GM19043 (cell line): ENCODE measurements around the gene NBPF3.
"Not testable (repeated sequence)": the region's sequence is repeated elsewhere in the genome, so short reads cannot be mapped to it uniquely, and the experiment has no call there.

ENCODE experiments used
- ATAC-seq: cut with Tn5 transposase; IDR thresholded peaks from one replicate; pipeline ENCODE4 v1.9.1; 2021; ENCODE audit warnings: low read depth; ENCODE audit not compliant: unreplicated experiment

NBPF3 gene

GRCh38 chr1:21439721-21440629 lies at the start of gene NBPF3:
Gene NBPF3, plus strand, starts transcription at chr1:21440137. Its CDS starts 4,950 bp downstream, at chr1:21445087.
- no peak for ATAC-seq

GRCh38 chr1:21391497-21391896 lies 48.4 kb upstream of the NBPF3 start:
- ATAC-seq = no peak

GRCh38 chr1:21392587-21393263 lies 47.2 kb upstream of the NBPF3 start:
- ATAC-seq = no peak

- no peak for ATAC-seq
These were observed 43.4 kb upstream of the NBPF3 start for GRCh38 chr1:21396516-21396915.

- ATAC-seq = no peak
These were observed 42.1 kb upstream of the NBPF3 start for GRCh38 chr1:21397813-21398188.

GRCh38 chr1:21401726-21402346 lies 38.1 kb upstream of the NBPF3 start:
- ATAC-seq = not testable (repeated sequence)

- ATAC-seq = no peak
These were observed 33.3 kb upstream of the NBPF3 start for GRCh38 chr1:21406659-21407058.

GRCh38 chr1:21409897-21410296 lies 30.0 kb upstream of the NBPF3 start:
- ATAC-seq = not testable (repeated sequence)

- no peak for ATAC-seq
These were observed 25.9 kb upstream of the NBPF3 start for GRCh38 chr1:21414015-21414414.

- not testable (repeated sequence) for ATAC-seq
These were observed 19.6 kb upstream of the NBPF3 start for GRCh38 chr1:21420378-21420777.

GRCh38 chr1:21421307-21421706 lies 18.6 kb upstream of the NBPF3 start:
- ATAC-seq = not testable (repeated sequence)

- not testable (repeated sequence) for ATAC-seq
These were observed 12.0 kb upstream of the NBPF3 start for GRCh38 chr1:21427798-21428480.

GRCh38 chr1:21428481-21429073 lies 11.4 kb upstream of the NBPF3 start:
- ATAC-seq = not testable (repeated sequence)

GRCh38 chr1:21429210-21429609 lies 10.7 kb upstream of the NBPF3 start:
- ATAC-seq = not testable (repeated sequence)

GRCh38 chr1:21430875-21431274 lies 9.1 kb upstream of the NBPF3 start:
- ATAC-seq = not testable (repeated sequence)

- no peak for ATAC-seq
These were observed 5.5 kb upstream of the NBPF3 start for GRCh38 chr1:21434394-21434793.

GRCh38 chr1:21435646-21436487 lies 4.1 kb upstream of the NBPF3 start:
- ATAC-seq = no peak

GRCh38 chr1:21436488-21437340 lies 3.2 kb upstream of the NBPF3 start:
- no peak for ATAC-seq

- no peak for ATAC-seq
These were observed 2.6 kb upstream of the NBPF3 start for GRCh38 chr1:21437341-21437640.
